ENCODE results near the gene SIL1.

SIL1 gene

GRCh38 chr5:138909734-138910133 lies 288.4 kb downstream of the SIL1 start:
- 0 out of 2 replicates have a peak, but pooled peaks cover 3% of the 10 kb centered on the region for H3K4me1 ChIP-seq (ENCODE audit: control insufficient read depth, low read length)
- H3F3A ChIP-seq (ENCODE audit: control insufficient read depth, insufficient read depth): no peaks in the 10 kb centered on the region
- H3K27me3 ChIP-seq (ENCODE audit: control insufficient read depth, low read length): no peaks in the 10 kb centered on the region
- H3K27ac ChIP-seq (ENCODE audit: low read depth, low read length): no peak overlapping the region
- no peaks in the 10 kb centered on the region for H3K9me2 ChIP-seq (replicated peaks; ENCODE audit: control insufficient read depth, low read length)
- H3K4me3 ChIP-seq (ENCODE audit: low read length): no peak overlapping the region
- H3K36me3 ChIP-seq (ENCODE audit: control insufficient read depth, low read length): no peaks in the 10 kb centered on the region
- H4K20me1 ChIP-seq (ENCODE audit: control insufficient read depth, insufficient read depth, low read depth, low read length): no peaks in the 10 kb centered on the region
- no peak overlapping the region for H3K4me2 ChIP-seq (ENCODE audit: low read length)
- H3K79me2 ChIP-seq (ENCODE audit: control insufficient read depth, low read length): no peaks in the 10 kb centered on the region
- no peaks in the 10 kb centered on the region for H3K9me3 ChIP-seq (ENCODE audit: control insufficient read depth, insufficient read depth, low read length)
- TF ChIP-seq EZH2phosphoT487 (IDR thresholded peaks at IDR 0.05; ENCODE audit: borderline replicate concordance, low read length): no peak
- TF ChIP-seq, protein P1, sequence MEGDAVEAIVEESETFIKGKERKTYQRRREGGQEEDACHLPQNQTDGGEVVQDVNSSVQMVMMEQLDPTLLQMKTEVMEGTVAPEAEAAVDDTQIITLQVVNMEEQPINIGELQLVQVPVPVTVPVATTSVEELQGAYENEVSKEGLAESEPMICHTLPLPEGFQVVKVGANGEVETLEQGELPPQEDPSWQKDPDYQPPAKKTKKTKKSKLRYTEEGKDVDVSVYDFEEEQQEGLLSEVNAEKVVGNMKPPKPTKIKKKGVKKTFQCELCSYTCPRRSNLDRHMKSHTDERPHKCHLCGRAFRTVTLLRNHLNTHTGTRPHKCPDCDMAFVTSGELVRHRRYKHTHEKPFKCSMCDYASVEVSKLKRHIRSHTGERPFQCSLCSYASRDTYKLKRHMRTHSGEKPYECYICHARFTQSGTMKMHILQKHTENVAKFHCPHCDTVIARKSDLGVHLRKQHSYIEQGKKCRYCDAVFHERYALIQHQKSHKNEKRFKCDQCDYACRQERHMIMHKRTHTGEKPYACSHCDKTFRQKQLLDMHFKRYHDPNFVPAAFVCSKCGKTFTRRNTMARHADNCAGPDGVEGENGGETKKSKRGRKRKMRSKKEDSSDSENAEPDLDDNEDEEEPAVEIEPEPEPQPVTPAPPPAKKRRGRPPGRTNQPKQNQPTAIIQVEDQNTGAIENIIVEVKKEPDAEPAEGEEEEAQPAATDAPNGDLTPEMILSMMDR (IDR thresholded peaks at IDR 0.05; ENCODE audit: low read depth, low read length, poor library complexity, severe bottlenecking): no peak

DNA sequence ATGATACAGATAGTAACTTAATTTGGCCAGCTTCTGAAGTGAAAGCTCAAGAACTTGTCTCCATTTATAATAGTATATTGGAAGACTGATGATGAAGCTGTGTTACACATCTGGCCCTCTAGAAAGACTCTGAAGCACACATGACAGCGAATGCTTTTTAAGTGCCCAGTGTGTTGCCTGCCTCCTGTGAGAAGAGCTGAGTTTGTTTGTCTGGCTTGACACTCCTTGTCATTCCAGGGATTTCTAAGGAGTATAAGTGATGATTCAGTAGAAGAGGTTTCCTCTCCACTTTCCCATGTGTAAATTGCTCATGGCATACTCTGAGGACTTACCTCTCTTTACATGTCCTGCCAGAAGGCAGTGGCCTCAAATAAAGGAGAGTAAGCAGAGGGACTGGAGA lies 292.6 kb downstream of the SIL1 start:
- Histone ChIP-seq H3K27ac (ENCODE audit: low read depth, low read length) (no peak overlapping the region), H3K79me2 (ENCODE audit: control insufficient read depth, low read length) (no peaks in the 10 kb centered on the region), H3F3A (ENCODE audit: control insufficient read depth, insufficient read depth) (no peaks in the 10 kb centered on the region), H3K9me3 (ENCODE audit: control insufficient read depth, insufficient read depth, low read length) (no peaks in the 10 kb centered on the region), H3K36me3 (ENCODE audit: control insufficient read depth, low read length) (no peaks in the 10 kb centered on the region), H3K4me2 (ENCODE audit: low read length) (no peak overlapping the region), H3K9me2 (replicated peaks; ENCODE audit: control insufficient read depth, low read length) (no peaks in the 10 kb centered on the region), H3K27me3 (ENCODE audit: control insufficient read depth, low read length) (no peaks in the 10 kb centered on the region), H3K4me1 (ENCODE audit: control insufficient read depth, low read length) (0 out of 2 replicates have a peak, but pooled peaks cover 2% of the 10 kb centered on the region), H4K20me1 (ENCODE audit: control insufficient read depth, insufficient read depth, low read depth, low read length) (no peaks in the 10 kb centered on the region), H3K4me3 (ENCODE audit: low read length) (no peak overlapping the region)
- TF ChIP-seq, protein P1 (IDR thresholded peaks at IDR 0.05; ENCODE audit: low read depth, low read length, poor library complexity, severe bottlenecking): no peak
- no peak for TF ChIP-seq EZH2phosphoT487 (IDR thresholded peaks at IDR 0.05; ENCODE audit: borderline replicate concordance, low read length)

DNA sequence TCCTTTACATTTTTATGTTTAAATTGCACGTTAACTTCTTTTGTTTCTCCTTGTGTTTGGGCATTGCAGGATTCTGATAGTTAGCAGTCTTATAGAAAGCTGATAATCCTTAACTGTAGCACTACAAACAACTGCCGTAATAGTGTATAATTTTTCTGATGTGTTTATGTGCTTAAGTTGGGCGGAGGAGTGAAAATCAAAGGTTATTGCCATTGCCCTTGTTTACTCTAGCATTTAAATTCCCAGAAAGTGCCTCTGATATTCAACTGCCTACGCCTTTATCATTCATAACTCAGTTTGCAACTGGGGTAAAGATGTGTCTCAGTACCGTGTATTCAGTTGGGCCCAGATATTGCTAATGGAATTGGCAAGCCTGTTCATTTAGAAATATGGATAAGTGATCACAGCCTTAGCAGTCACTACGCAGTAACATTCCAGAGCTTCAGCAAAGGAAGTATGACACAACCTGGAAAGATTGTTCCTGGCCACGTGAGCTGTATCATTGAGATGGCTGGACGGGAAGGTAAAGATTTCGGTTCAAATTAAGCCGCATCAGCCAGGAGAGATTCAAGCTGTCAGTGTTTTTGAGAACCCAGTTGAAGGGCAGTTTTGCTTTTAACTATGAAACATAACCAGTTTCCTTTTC lies 294.9 kb downstream of the SIL1 start:
- Histone ChIP-seq H3K79me2 (ENCODE audit: control insufficient read depth, low read length) (no peaks in the 10 kb centered on the region), H3K4me2 (ENCODE audit: low read length) (no peak overlapping the region), H3K27me3 (ENCODE audit: control insufficient read depth, low read length) (no peaks in the 10 kb centered on the region), H3K4me1 (ENCODE audit: control insufficient read depth, low read length) (no peaks in the 10 kb centered on the region), H3K9me3 (ENCODE audit: control insufficient read depth, insufficient read depth, low read length) (no peaks in the 10 kb centered on the region), H3F3A (ENCODE audit: control insufficient read depth, insufficient read depth) (no peaks in the 10 kb centered on the region), H3K27ac (ENCODE audit: low read depth, low read length) (no peak overlapping the region), H3K4me3 (ENCODE audit: low read length) (no peak overlapping the region), H3K36me3 (ENCODE audit: control insufficient read depth, low read length) (no peaks in the 10 kb centered on the region), H3K9me2 (replicated peaks; ENCODE audit: control insufficient read depth, low read length) (no peaks in the 10 kb centered on the region), H4K20me1 (ENCODE audit: control insufficient read depth, insufficient read depth, low read depth, low read length) (no peaks in the 10 kb centered on the region)
- TF ChIP-seq, protein P1 (IDR thresholded peaks at IDR 0.05; ENCODE audit: low read depth, low read length, poor library complexity, severe bottlenecking): no peak
- TF ChIP-seq EZH2phosphoT487 (IDR thresholded peaks at IDR 0.05; ENCODE audit: borderline replicate concordance, low read length): no peak
